GM03348 (cell line): ENCODE results near the gene GPATCH4.
A peak's percentile ranks its signal among the peaks of the same experiment; 100 is the strongest.
"Not testable (repeated sequence)": the region's sequence is repeated elsewhere in the genome, so short reads cannot be mapped to it uniquely, and the experiment has no call there.

Experiments
- DNase-seq: peaks from one replicate; pipeline ENCODE4 v3.0.0; 2012; ENCODE audit warnings: low spot score

GPATCH4 gene

GRCh38 chr1:156574039-156574633, 27.1 kb downstream of the GPATCH4 start:
- no peak for DNase-seq

DNA sequence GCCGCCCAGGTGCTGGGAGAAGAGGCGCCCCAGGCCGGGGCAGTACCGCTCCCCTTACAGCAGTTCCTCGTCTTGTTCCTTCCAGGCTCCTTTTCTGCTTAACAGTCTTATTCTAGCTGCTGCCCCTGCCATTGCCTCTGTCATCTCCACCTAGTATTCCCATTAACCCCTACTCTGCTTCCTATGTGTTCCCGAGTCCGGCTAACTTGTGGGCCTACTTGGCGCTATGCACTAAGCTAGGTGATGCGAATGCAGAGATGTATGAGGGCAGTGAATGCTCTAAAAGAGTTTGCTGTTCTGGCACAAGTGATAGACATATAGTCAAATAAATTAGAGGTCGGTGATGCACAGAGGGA, 28.6 kb downstream of the GPATCH4 start:
- no peak for DNase-seq

DNA sequence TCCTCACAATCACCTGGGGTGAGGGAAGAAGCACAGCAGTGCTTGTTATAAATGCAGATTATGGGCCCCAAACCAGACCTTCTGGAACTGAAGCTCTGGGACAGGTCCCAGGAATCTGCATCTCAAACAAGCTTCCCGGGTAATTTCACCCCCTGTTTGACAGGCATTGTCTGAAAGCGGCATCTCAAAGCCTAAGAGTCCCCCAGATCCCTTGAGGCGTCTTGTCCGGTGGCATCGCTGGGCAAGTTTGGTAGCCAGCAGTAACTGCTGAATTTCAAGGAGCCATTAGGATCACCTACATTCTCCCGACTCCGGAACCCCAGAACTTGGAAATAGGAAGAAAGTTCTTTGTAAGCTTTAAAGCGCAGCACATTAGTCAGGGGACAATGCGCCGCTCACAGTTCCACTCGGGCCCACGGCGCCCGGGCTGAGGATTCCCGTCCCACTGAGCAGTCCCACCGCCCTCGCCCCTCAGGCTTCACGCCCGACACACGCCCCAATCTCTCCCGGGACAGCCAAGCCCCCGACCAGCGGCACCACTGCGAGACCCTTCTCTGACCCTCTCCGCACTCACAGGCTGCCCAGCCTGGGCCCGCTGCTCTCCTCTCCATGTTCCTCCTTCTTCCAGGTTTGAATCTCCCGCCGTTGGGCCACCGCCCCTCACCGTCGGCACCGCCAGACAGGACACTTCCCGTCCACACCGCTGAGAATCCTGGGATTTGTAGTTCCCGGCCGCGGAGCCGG, 29.2 kb downstream of the GPATCH4 start, which contains the start of gene IQGAP3:
Gene IQGAP3 (minus strand): TSS at position 647 of the 744 bp plus-strand sequence. CDS start 36 bp downstream, at position 611.
- DNase-seq = peak; percentile 96

GRCh38 chr1:156571261-156571852, 29.9 kb downstream of the GPATCH4 start:
- peak; percentile 85 for DNase-seq

DNA sequence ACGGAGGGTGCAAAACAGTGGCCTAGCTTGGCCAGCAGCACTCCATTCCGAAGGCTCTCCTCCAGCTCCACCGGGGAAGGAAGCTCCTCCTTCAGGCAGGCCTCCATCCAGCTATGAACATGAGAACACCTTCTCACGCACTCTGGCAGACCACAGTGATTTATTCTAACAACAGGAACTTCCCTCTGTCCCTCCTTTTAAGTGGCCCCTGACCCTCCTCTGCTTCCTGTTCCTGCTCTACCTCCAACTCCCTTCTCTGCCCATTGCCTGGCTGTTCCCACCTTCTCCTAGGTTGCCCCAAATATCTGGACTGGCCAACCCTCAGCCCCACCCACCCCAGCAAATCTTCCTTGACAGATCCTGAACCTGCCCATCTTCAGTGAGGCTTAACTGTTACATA, 34.8 kb downstream of the GPATCH4 start:
- no peak for DNase-seq

GRCh38 chr1:156565519-156565918, 35.8 kb downstream of the GPATCH4 start:
- DNase-seq = no peak

- DNase-seq = no peak
Observed at GRCh38 chr1:156560585-156561163, 40.6 kb downstream of the GPATCH4 start.

DNA sequence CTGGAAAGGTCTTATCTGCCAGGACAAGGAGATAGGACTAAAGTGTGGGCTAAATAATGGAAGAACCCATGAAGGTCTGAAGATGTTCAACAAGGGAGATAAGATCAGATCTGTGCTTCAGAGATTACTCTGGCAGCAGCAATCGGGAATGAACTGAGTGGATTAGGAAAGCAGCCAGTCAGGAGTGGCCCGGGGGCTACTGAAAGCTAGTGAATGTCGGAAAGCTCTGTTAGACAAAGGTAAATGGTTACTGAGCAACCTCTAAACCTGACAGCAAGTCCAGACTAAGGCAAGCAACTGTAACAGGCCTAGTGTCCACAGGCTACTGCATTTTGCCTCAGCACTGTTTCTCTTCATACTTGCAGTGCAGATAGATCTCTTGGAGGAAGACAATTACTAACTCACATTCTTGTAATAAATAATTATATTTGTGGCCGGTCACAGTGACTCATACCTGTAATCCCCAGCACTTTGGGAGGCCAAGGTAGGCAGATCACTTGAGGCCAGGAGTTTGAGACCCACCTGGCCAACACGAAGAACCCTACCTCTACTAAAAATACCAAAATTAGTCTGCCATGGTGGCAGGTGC, 41.4 kb downstream of the GPATCH4 start:
- no peak for DNase-seq

GRCh38 chr1:156559086-156559796, 42.0 kb downstream of the GPATCH4 start:
- DNase-seq = no peak

DNA sequence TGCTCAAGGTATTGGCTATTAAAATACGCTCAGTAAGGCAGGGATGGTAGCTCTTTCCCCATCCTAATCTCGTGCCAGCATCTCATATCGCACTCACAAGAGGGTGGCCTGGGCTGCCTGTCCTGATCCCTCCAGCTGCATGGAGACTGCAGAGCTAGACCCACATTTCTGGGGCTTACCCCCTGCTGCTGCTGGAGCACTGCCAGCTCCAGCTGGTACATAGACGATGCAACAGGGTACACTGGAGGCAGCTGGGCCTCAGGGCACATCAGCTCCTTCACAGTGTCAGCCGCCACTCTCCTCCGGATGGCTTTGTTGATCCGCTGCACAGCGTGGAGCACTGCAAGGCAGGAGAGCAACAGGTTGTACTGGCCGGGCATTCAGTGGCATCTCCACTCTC, 44.9 kb downstream of the GPATCH4 start:
- no peak for DNase-seq

DNA sequence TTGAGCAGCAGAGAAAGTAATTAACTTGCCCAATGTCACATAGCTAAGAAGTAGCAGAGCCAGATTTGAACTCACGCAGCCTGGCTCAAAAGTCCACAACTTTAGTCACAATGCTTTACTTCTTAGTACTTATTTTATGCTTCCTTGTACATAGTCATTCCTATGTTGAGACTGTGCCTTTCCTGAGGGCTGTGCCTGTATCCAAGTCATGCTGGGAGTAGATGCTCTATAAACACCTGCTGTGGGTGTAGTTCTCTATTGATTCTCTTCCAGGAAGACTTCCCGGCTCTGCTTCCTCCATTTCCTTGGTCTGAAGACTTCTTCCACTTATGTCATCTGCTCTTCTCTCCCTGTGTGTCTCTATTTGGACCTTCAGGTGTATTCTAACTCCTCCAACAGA, 45.6 kb downstream of the GPATCH4 start:
- DNase-seq = no peak

DNA sequence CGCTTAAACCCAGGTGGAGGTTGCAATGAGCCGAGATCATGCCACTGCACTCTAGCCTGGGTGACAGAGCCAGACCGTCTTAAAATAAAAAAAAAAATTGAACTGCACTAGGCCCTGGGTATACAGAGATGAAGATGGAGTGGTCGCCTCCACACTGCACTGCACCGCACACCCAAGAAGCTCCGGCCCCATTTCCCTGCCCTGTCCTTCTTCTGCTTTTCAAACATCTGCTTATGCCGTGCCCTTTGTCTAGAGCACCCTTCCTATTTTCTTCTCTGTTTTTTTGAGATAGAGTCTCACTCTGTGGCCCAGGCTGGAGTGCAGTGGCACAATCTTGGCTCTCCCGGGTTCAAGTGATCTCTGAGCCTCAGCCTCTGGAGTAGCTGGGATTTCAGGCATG, 46.3 kb downstream of the GPATCH4 start:
- DNase-seq = no peak

DNA sequence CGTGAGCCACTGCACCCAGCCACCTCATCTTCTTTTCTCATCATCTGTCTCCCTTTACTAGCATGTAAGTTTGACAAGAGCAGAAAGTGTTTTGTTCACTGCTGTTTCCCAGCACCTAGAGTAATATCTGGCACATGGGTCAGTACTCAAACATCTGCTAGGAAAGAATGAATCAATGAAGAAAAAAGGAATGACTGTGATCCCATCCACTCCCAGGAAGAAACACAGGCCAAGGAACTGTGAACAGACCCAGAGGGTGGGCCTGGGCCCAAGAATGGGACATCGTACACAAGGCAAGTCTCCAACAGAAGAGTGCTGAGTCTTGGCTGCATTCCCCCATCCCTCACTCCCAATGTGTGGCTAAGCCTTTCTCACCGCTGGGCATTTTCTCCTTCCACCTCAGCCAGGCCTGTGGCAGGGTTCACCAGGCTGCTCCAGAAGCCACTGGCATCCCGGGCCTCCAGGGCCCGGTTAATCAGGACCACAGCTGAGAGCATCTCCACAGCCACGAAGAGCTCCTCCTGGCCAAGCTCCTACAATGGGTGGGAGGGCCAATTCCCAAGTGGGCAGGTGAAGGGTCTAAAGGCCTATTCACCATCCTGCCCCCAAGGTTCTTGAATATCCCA, 47.3 kb downstream of the GPATCH4 start:
- no peak for DNase-seq

- not testable (repeated sequence) for DNase-seq
Observed at GRCh38 chr1:156552937-156553336, 48.3 kb downstream of the GPATCH4 start.

- DNase-seq = no peak
Observed at GRCh38 chr1:156552518-156552917, 48.8 kb downstream of the GPATCH4 start.

DNA sequence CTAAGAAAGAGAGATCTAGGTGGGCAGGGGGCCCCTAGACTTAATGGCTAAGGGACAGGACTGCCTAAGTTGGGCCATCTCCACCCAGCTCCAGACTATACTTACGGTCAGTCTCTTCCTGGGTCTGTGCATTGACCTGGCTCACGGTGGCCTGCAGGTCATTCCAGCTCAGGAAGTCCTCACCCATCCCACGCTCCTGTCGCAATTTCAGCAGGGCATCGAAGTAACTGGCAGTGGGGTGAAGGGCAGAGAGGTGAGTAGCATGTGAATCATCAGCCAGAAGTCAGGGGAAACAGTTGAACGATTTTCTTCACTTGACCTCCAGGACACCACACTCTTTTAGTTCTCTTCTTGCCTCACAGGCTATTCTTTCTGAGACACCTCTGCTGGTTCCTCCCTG, 49.4 kb downstream of the GPATCH4 start:
- no peak for DNase-seq

GRCh38 chr1:156551066-156551643, 50.1 kb downstream of the GPATCH4 start:
- no peak for DNase-seq

GRCh38 chr1:156550346-156550745, 50.9 kb downstream of the GPATCH4 start:
- no peak for DNase-seq

DNA sequence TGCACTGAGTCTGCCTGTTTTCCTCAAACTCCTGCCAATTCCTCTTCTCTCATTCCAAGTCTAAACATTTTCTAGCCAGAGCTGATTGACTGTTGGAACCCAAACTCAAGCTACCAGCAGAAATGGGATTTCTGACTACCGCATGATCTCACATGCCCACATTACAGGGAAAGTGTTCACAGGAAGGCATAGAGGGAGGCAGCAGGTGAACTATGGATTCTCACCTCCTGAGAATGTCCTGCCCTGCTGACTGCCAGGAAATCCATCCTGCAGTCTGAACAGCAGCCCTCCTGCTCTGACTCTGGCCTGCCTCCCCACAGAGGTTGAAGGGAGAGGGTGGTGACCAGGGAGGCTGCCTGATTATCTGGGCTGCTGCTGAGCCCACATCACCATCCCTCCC, 51.4 kb downstream of the GPATCH4 start:
- DNase-seq = no peak

GRCh38 chr1:156549390-156549789, 51.9 kb downstream of the GPATCH4 start:
- no peak for DNase-seq

DNA sequence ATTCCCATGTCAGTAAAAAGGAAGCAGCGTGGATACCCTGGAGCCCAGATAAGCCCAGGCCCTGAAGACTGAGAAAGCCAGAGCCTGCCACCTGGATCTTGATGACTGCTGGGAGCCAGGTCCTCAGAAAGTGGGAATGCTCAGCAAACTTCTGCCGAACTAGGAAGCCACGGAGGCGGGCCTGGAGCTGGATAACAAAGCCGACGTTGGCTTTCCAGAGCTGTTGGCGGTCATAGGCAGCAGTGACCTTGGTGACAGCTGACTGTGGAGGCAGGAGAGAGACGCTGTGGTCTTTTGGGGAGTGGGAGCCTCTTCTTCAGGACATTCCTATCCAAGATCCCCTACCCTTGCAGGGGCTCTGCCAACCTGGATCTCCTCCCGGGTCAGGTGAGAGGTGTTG, 53.3 kb downstream of the GPATCH4 start:
- no peak for DNase-seq
